ENCODE results near the gene APOA5. TPM values are rescaled to one million over a fixed set of nuclear protein-coding genes. Genes with fewer than 3 reads are reported as not detected.

APOA5 gene
- polyA plus RNA-seq, 3 donors = not detected

DNA sequence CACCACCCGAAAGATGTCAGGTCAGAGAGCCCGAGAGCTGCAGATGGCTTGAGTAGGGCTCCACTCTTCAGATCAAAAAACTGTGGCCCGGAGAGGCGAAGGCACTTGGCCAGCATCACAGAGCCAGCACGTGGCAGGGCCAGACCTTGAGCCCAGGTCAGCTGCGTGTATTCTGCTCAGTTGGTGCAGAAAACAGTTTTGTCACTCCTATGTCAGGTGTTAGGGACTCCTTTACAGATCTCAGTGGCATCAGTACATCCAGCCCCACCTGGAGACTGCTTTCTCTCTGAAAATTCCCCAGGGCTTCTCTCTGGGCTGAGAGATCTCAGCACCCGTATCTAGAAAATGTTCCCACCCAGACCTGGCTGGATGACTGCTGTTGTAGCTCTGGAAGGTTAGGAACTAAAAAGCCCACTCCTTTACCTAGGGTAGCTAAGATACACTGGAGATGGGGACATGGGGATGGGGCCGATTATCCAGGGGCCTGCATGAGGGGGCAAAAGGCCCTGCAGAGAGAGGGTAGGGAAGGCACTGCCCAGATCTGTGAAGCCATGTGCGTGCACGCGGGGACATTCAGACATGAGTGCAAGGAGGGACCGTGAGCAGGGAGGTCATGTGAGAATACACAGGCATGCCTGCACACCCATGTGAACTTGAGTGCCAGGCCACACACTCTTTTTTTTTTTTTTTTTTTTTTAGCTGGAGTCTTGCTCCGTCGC lies 42.3 kb upstream of the APOA5 start:
- H3K9me3 Mint-ChIP-seq = no peaks in the 10 kb centered on the region
- no peak overlapping the region for H3K4me3 Mint-ChIP-seq
- H3K4me3 ChIP-seq (replicated peaks in 1 of 3; ENCODE audit: low read depth in 2 of 3, low read length in 3 of 3) = no peak overlapping the region
- no peaks in the 10 kb centered on the region for H3K36me3 Mint-ChIP-seq
- peaks cover 17 to 19% of the 10 kb centered on the region in 2 donors for H3K4me1 ChIP-seq (ENCODE audit: control insufficient read depth in 1 of 2, insufficient read depth in 2 of 2, low read length in 2 of 2)
- no peak overlapping the region for H3K27ac Mint-ChIP-seq
- DNase-seq = no peak
- H3K36me3 ChIP-seq (replicated peaks in 1 of 2; ENCODE audit: control insufficient read depth in 1 of 2, insufficient read depth in 2 of 2, low read length in 2 of 2) = no peaks in the 10 kb centered on the region
- no peaks in the 10 kb centered on the region for H4K20me1 ChIP-seq (ENCODE audit: insufficient read depth, low read length)
- no peaks in the 10 kb centered on the region for H3K9me3 ChIP-seq (replicated peaks in 1 of 2; ENCODE audit: control insufficient read depth in 1 of 2, insufficient read depth in 1 of 2, low read length in 2 of 2)
- TF ChIP-seq, protein P1, sequence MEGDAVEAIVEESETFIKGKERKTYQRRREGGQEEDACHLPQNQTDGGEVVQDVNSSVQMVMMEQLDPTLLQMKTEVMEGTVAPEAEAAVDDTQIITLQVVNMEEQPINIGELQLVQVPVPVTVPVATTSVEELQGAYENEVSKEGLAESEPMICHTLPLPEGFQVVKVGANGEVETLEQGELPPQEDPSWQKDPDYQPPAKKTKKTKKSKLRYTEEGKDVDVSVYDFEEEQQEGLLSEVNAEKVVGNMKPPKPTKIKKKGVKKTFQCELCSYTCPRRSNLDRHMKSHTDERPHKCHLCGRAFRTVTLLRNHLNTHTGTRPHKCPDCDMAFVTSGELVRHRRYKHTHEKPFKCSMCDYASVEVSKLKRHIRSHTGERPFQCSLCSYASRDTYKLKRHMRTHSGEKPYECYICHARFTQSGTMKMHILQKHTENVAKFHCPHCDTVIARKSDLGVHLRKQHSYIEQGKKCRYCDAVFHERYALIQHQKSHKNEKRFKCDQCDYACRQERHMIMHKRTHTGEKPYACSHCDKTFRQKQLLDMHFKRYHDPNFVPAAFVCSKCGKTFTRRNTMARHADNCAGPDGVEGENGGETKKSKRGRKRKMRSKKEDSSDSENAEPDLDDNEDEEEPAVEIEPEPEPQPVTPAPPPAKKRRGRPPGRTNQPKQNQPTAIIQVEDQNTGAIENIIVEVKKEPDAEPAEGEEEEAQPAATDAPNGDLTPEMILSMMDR (IDR thresholded peaks at IDR 0.05) = no peak
- H3K27me3 ChIP-seq (ENCODE audit: control insufficient read depth in 2 of 2, insufficient read depth in 2 of 2, low read length in 2 of 2) = no peaks in the 10 kb centered on the region
- 95% methylated on average over 13 of the region's 14 CpGs for WGBS (ENCODE audit: insufficient coverage)
- no peak overlapping the region for H2AFZ ChIP-seq (ENCODE audit: insufficient read depth, low read depth, low read length, poor library complexity, severe bottlenecking)
- H3K79me2 ChIP-seq (ENCODE audit: insufficient read depth, low read length) = no peaks in the 10 kb centered on the region
- H3K27me3 Mint-ChIP-seq (ENCODE audit: low read depth in 3 of 3) = peaks cover 3 to 8% (median 4%) of the 10 kb centered on the region in 3 donors
- peaks cover 14% of the 10 kb centered on the region for H3K4me1 Mint-ChIP-seq
- H3K4me2 ChIP-seq (replicated peaks; ENCODE audit: extremely low read depth, low read length, poor library complexity, severe bottlenecking) = no peak overlapping the region
- no peak overlapping the region for H3K9ac ChIP-seq (ENCODE audit: insufficient read depth, low read length, poor library complexity, severe bottlenecking)
- H3K27ac ChIP-seq (ENCODE audit: low read depth in 1 of 2, low read length in 2 of 2) = no peak overlapping the region
- intact Hi-C loops (cut with micrococcal nuclease) = no loop called here

DNA sequence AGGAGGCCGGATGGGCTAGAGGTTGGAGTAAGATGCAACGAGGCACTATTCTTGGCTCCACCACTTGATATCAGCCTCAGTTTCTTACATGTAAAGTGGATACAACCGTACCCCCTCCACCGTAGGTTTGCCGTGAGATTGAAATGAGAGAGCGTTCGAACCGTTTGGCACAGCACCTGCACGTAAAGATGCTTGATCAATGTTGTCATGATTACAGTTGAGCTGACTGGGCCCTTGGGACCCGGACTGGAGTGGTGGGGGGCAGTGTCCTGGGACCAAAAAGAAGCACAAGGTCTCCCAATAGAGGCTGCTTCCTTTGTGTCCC lies 41.8 kb upstream of the APOA5 start:
- Mint-ChIP-seq H3K9me3 (no peaks in the 10 kb centered on the region), H3K4me1 (peaks cover 14% of the 10 kb centered on the region), H3K36me3 (no peaks in the 10 kb centered on the region), H3K27me3 (ENCODE audit: low read depth in 3 of 3) (peaks cover 3 to 8% (median 4%) of the 10 kb centered on the region in 3 donors), H3K4me3 (no peak overlapping the region), H3K27ac (peak overlapping the region in 1 of 7 donors; percentile 15)
- TF ChIP-seq, protein P1 (IDR thresholded peaks at IDR 0.05) = no peak
- no peaks in the 10 kb centered on the region for H3K36me3 ChIP-seq (replicated peaks in 1 of 2; ENCODE audit: control insufficient read depth in 1 of 2, insufficient read depth in 2 of 2, low read length in 2 of 2)
- 100% methylated on average over 9 of the region's 10 CpGs for WGBS (ENCODE audit: insufficient coverage)
- no peak overlapping the region for H2AFZ ChIP-seq (ENCODE audit: insufficient read depth, low read depth, low read length, poor library complexity, severe bottlenecking)
- H3K27me3 ChIP-seq (ENCODE audit: control insufficient read depth in 2 of 2, insufficient read depth in 2 of 2, low read length in 2 of 2) = no peaks in the 10 kb centered on the region
- H3K27ac ChIP-seq (ENCODE audit: low read depth in 1 of 2, low read length in 2 of 2) = no peak overlapping the region
- H3K79me2 ChIP-seq (ENCODE audit: insufficient read depth, low read length) = no peaks in the 10 kb centered on the region
- H3K4me2 ChIP-seq (replicated peaks; ENCODE audit: extremely low read depth, low read length, poor library complexity, severe bottlenecking) = no peak overlapping the region
- peaks cover 17 to 19% of the 10 kb centered on the region in 2 donors for H3K4me1 ChIP-seq (ENCODE audit: control insufficient read depth in 1 of 2, insufficient read depth in 2 of 2, low read length in 2 of 2)
- no peak overlapping the region for H3K9ac ChIP-seq (ENCODE audit: insufficient read depth, low read length, poor library complexity, severe bottlenecking)
- DNase-seq = no peak
- H4K20me1 ChIP-seq (ENCODE audit: insufficient read depth, low read length) = no peaks in the 10 kb centered on the region
- no peak overlapping the region for H3K4me3 ChIP-seq (replicated peaks in 1 of 3; ENCODE audit: low read depth in 2 of 3, low read length in 3 of 3)
- H3K9me3 ChIP-seq (replicated peaks in 1 of 2; ENCODE audit: control insufficient read depth in 1 of 2, insufficient read depth in 1 of 2, low read length in 2 of 2) = no peaks in the 10 kb centered on the region
- intact Hi-C loops (cut with micrococcal nuclease) = no loop called here
